GM08714 (cell line): ENCODE measurements around the gene NDUFB6.
"Not testable (repeated sequence)": the region's sequence is repeated elsewhere in the genome, so short reads cannot be mapped to it uniquely, and the experiment has no call there.

ENCODE experiments used
- H3K4me3 ChIP-seq: fragments of 200-500 bp; sonication (Bioruptor generic); 2 replicates; pipeline ENCODE4 v1.5.1; 2014; ENCODE audit warnings: mild to moderate bottlenecking, low read length, inconsistent platforms
- ZNF274 ChIP-seq: IDR thresholded peaks from 2 replicates; pipeline ENCODE4 v1.6.1; 2012; ENCODE audit warnings: mild to moderate bottlenecking, low read depth, low read length

The NDUFB6 gene

DNA sequence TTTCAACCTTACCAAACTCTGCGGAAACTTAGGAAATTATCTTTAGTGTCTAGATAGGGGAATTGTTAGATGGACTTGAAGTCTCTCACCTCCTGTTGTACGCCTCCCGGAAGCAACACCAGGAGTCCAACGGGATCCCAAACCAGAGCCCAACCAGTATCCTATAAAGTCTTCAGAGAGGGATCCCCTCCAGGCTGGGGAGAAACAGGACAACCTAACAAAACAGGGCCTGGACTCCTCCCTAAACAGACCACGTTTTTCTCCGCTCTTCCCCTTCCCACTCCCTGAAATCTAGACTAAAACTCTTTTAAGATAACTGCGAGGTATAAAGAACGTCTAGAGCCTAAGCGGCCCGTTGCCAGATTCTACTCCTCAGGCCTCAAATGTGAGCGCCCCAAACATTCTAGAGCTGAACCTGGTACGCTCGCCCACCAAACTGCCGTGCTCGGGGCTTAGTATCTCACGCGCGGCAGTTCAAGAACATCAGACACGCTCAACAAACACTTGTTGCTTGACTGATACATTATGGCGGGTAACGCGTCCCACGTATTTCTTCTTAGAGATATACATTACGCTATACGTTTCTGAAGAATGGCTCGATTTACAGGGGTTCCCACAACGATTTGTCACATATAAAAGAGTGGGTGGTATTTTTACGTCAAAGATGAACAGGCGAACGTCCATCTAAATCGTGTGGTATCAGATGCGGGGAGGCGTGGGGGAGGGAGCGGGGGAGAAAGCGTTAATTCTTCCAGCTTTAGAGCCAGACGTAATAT is 21.5 kb downstream of the NDUFB6 start:
- TF ChIP-seq ZNF274, result no peak
- peak overlapping the region; percentile 88 for H3K4me3 ChIP-seq

DNA sequence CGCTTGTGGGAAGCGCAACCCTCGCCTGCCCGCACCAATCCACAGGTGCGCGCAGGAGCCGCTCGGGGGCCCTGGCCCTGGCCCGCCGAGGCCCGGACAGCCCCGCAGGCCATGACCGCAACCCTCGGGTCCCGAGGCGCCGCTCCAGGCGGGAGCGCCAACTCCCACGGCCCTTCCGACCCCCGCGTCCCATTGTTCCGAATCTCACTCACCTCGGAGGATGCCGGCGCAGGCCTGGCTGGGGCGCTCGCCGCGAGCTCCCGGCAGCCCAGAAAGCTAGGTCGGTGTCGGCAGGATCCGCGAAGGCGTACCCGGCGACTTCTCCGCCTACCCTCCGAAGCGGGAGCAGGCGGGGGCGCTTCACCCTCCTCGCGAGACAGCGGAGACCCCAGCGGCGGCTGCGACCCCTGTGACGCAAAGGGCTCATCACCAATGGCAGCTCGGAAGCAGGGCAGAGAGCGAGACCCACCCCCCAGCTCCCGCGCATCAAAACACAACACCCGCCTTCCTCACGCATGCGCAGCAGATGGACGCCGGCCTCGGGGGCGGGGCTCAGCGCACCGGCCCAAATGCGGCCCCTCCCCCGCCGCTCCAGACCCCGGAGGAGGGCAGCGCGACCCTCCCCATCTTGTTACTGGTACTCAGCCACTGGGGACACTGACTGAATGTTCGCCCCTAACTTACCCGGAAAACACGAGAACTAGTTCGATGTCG is 22.2 kb downstream of the NDUFB6 start:
- H3K4me3 ChIP-seq, result peak overlapping the region; percentile 88
- TF ChIP-seq ZNF274, result no peak

- TF ChIP-seq ZNF274, result no peak
- peak overlapping the region; percentile 88 for H3K4me3 ChIP-seq
Measured at GRCh38 chr9:32550150-32550561, 22.8 kb downstream of the NDUFB6 start.

DNA sequence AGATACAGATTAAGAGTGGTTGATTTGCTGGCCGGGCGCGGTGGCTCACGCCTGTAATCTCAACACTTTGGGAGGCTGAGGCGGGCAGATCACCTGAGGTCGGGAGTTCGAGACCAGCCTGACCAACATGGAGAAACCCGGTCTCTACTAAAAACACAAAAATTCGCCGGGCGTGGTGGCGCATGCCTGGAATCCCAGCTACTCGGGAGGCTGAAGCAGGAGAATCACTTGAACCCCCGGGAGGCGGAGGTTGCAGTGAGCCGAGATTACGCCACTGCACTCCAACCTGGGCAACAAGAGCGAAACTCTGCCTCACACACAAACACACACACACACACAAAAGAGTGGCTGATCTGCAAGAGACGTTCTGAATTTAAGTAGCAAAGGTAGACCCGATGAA is 24.7 kb downstream of the NDUFB6 start:
- not testable (repeated sequence) for H3K4me3 ChIP-seq

- no peak overlapping the region for H3K4me3 ChIP-seq
- no peak for TF ChIP-seq ZNF274
Measured at GRCh38 chr9:32545884-32546283, 27.1 kb downstream of the NDUFB6 start.

DNA sequence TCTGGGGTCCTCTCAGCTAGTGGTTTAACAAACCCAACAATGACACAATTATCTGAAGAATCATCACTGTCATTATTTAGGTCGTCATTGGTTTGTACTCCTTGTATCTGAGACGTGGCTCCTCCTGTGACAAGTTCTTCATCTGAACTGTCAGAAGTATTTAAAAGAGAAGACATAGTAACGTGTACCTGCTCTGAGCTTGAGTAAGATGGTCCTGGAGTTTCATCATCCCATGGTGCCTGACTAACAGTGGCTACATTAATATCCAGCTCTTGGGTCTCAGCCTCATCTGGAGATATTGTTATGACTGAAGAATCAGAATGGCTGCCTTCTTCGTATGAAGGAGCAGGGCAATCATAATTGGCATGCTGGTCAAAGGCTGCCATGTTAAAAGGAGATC is 29.9 kb downstream of the NDUFB6 start:
- H3K4me3 ChIP-seq, result no peak overlapping the region
- TF ChIP-seq ZNF274, result no peak

GRCh38 chr9:32533816-32534215 is 39.1 kb downstream of the NDUFB6 start:
- no peak for TF ChIP-seq ZNF274
- H3K4me3 ChIP-seq, result no peak overlapping the region

- H3K4me3 ChIP-seq, result no peak overlapping the region
- TF ChIP-seq ZNF274, result no peak
Measured at GRCh38 chr9:32533336-32533735, 39.6 kb downstream of the NDUFB6 start.

GRCh38 chr9:32526707-32527048 is 46.3 kb downstream of the NDUFB6 start:
- TF ChIP-seq ZNF274, result no peak

GRCh38 chr9:32526041-32526706 is 46.8 kb downstream of the NDUFB6 start, which contains the start of gene RIGI:
Gene RIGI (minus strand): TSS chr9:32526196. CDS start chr9:32526166, 30 bp downstream.
- peak within 1 kb of the TSS; percentile 82 for H3K4me3 ChIP-seq
- no peak for TF ChIP-seq ZNF274

More at GRCh38 chr9:32526707-32527048, 46.3 kb downstream of the NDUFB6 start:
- peak overlapping the region; percentile 82 for H3K4me3 ChIP-seq

DNA sequence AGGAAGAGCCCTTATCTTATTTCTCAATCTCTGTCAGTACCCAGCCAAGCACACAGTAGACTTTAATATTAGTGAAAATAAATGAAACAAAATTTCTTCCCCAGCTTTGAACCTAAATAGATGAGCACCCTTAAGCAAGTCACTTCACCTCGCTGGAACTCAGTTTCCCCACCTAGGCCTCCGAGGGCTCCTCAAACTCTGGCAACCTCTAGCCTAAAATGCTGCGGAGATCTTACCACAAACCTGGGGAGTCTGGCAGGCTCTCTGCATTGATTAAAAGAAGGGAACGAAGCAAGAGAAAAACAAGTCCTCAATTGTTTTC is 47.3 kb downstream of the NDUFB6 start:
- peak overlapping the region; percentile 82 for H3K4me3 ChIP-seq
- TF ChIP-seq ZNF274, result no peak

DNA sequence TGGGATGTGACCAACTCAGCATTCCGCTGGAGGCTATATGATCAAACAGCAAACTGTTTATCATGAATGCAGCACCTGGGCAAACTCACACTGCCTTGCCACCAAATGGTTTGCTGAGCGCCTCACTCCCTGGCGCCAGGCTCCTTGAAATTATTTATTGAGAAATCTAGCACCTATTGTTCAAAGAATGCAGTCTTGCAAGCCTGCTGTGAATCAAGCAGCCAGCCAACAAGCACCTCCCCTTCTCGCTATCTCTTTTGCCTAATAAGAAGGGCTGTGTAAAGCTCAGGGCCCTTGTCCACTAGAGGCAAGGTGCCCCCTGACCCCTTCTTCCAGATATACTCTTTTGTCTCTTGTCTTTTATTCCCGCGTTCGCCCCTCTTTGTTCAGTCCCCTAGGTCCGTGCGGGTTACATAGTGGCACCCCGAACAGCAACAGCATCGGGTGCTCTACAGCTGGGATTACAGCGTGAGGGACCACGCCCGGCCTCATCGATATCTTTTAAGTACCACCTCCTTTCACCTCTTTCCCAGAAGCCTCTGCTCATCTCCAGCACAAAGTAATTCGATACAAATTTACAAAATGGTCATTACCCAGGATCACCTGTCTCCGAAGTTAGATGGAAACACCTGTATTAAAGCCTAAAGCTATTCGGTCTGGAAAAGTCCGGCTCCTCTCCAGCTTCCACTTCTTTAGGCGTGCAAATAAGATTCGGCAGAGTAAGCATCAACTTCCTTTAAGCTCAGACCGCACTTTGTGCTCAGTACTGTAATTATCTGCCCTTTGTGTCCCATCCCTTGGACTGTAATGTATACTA is 47.9 kb downstream of the NDUFB6 start:
- TF ChIP-seq ZNF274, result no peak
- H3K4me3 ChIP-seq, result peak overlapping the region; percentile 82

DNA sequence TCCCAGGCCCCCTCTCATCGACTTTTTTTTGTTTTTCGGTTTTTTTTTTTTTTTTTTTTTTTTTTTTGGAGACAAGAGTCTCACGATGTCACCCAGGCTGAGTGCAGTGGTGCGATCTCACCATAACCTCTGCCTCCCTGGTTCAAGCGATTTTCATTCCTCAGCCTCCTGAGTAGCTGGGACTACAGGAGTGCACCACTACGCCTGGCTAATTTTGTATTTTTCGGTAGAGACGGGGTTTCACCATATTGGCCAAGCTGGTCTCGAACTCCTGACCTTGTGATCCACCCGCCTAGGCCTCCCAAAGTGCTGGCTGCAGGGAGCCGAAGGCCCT is 48.4 kb downstream of the NDUFB6 start:
- not testable (repeated sequence) for H3K4me3 ChIP-seq

- no peak overlapping the region for H3K4me3 ChIP-seq
- no peak for TF ChIP-seq ZNF274
Measured at GRCh38 chr9:32523910-32524309, 49.0 kb downstream of the NDUFB6 start.
